Mammary epithelial cell (primary cell): ENCODE measurements around the gene CLTCL1.

Source experiments
- CTCF ChIP-seq, 2 donors: IDR thresholded peaks in 1 of 2; conservative IDR thresholded peaks in 1 of 2; 2 replicates each; pipeline ENCODE4 v1.5.1; 2011 to 2012; ENCODE audit warnings: inconsistent platforms in 2 of 2, low read length in 2 of 2, mild to moderate bottlenecking in 2 of 2, control low read depth in 1 of 2, low read depth in 1 of 2; ENCODE audit not compliant: insufficient read depth in 1 of 2; ENCODE audit errors: extremely low read depth in 1 of 2
- EZH2 ChIP-seq: IDR thresholded peaks from 2 replicates; pipeline ENCODE4 v1.6.1; 2012; ENCODE audit warnings: low read length, inconsistent platforms, borderline replicate concordance

GRCh38 chr22:19271856-19272535, 19.5 kb downstream of the CLTCL1 start:
- TF ChIP-seq EZH2, result no peak
- no peak for TF ChIP-seq CTCF (conservative IDR thresholded peaks at IDR 0.05 in 1 of 2, IDR thresholded peaks at IDR 0.05 in 1 of 2; ENCODE audit: extremely low read depth in 1 of 2, insufficient read depth in 1 of 2, low read depth in 1 of 2, low read length in 2 of 2)
